Mesodermal cell (in vitro differentiated cells): ENCODE data around the gene THTPA.
"Not testable (repeated sequence)": the region's sequence is repeated elsewhere in the genome, so short reads cannot be mapped to it uniquely, and the experiment has no call there.

Source experiments
- H3K27ac ChIP-seq: 2 replicates; pipeline ENCODE4 v1.7.0; 2013; ENCODE audit warnings: mild to moderate bottlenecking, low read depth, low read length, moderate library complexity; ENCODE audit not compliant: severe bottlenecking
- H3K36me3 ChIP-seq: 2 replicates; pipeline ENCODE4 v1.7.1; 2013; ENCODE audit warnings: mild to moderate bottlenecking, low read length, moderate library complexity; ENCODE audit not compliant: control insufficient read depth, insufficient read depth
- H3K4me1 ChIP-seq: one replicate; pipeline ENCODE4 v1.7.1; 2013; ENCODE audit warnings: mild to moderate bottlenecking, low read length; ENCODE audit not compliant: insufficient read depth, control insufficient read depth, poor library complexity, severe bottlenecking
- H3K4me3 ChIP-seq: 2 replicates; pipeline ENCODE4 v1.7.0; 2013; ENCODE audit warnings: low read length, control low read depth, mild to moderate bottlenecking; ENCODE audit not compliant: insufficient read depth, poor library complexity, severe bottlenecking; ENCODE audit errors: extremely low read depth
- H3K9me3 ChIP-seq: 2 replicates; pipeline ENCODE4 v1.7.1; 2013; ENCODE audit warnings: mild to moderate bottlenecking, low read length, moderate library complexity; ENCODE audit not compliant: control insufficient read depth
- WGBS, 2 experiments: methylation state at CpG; one replicate each; pipeline ENCODE4 v1.1.5; 2013; ENCODE audit warnings: missing lambda C conversion rate in 2 of 2; ENCODE audit not compliant: insufficient coverage in 2 of 2; 5-methylcytosine and 5-hydroxymethylcytosine counted together

THTPA gene

DNA sequence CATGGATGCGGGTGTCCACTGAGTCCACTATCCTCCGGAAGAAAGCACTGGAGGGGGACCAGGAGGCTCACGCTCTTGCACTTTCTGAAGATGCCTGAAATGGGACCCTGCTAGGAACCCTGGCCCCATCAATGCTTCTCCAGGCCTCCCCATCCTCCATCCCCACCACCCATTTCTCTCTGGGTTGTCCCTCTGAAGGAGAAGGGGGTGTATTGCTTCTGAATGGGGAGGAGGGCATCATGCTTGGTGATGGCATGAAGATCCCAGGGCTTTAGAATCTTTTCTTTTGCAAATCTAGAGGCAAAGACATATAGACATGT lies 23.2 kb downstream of the THTPA start:
- no peak overlapping the region for H3K4me3 ChIP-seq
- 54 to 80% methylated on average over 1 to 2 of the region's 3 CpGs for WGBS, 2 experiments
- H3K9me3 ChIP-seq, result no peaks in the 10 kb centered on the region
- peaks cover 3% of the 10 kb centered on the region for H3K4me1 ChIP-seq
- H3K27ac ChIP-seq, result no peak overlapping the region
- H3K36me3 ChIP-seq, result no peaks in the 10 kb centered on the region

DNA sequence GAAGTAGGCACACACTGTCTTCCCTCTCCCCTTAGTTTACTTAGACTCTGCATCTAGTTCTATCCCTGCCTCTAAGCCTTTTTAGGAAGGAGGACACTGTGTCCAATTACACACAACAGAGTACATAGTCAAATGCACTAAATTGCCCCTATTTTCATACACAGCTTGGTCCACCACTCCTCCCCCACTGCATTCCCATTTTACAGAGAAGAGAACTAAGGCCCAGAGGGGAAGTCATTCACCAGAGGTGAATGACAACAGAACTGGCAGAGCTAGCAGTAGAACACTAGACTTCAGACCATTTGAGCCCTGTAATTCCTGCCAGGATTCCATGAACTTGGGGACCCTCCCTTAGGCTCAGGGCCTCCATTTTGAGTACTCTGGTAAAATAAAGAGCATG lies 23.7 kb downstream of the THTPA start:
- H3K27ac ChIP-seq, result no peak overlapping the region
- H3K9me3 ChIP-seq, result no peaks in the 10 kb centered on the region
- H3K36me3 ChIP-seq, result no peaks in the 10 kb centered on the region
- H3K4me3 ChIP-seq, result no peak overlapping the region
- H3K4me1 ChIP-seq, result peaks cover 3% of the 10 kb centered on the region

DNA sequence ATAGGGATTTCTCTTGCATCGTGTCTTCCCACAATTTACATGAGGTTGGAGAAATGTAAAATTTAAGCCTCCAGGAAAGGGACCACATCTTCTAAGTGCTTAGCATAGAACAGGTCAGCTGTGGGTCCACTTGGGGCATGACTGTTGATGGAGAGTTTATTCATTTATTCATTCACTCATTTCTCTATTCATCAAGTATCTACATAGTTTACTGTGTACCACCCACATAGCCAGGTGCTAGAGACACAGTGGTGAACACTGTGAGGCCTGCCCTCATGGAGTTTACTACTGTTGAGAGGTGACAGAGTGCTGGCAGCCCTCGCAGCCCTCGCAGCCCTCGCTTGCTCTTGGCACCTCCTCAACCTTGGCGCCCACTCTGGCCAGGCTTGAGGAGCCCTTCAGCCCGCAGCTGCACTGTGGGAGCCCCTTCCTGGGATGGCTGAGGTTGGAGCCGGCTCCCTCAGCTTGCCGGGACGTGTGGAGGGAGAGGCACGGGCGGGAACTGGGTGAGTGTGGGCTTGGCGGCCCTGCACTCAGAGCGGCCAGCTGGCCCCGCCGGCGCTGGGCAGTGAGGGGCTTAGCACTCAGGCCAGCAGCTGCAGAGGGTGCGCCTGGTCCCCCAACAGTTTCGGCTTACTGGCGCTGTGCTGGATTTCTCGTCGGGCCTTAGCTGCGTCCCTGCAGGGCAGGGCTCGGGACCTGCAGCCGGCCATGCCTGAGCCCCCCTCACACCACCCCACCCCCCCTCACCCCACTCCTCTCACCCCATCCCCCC lies 24.3 kb downstream of the THTPA start:
- Histone ChIP-seq H3K4me3 (no peak overlapping the region), H3K27ac (no peak overlapping the region), H3K4me1 (peaks cover 3% of the 10 kb centered on the region), H3K36me3 (no peaks in the 10 kb centered on the region), H3K9me3 (no peaks in the 10 kb centered on the region)
- whole genome bisulfite sequencing, 2 experiments, result 92 to 93% methylated on average over 13 to 18 of the region's 24 CpGs

DNA sequence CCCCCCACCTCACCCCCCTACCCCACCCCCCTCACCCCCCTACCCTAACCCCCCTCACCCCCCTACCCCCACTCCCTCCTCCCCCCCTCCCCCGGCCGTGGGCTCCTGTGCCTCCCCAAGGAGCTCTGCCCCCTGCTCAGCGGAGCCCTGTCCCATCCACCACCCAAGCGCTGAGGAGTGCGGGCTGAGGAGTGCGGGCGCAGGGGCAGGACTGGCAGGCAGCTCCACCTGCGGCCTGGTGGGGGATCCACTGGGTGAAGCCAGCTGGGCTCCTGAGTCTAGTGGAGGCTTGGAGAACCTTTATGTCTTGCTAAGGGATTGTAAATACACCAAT lies 24.8 kb downstream of the THTPA start:
- Histone ChIP-seq H3K27ac (no peak overlapping the region), H3K4me1 (peaks cover 3% of the 10 kb centered on the region), H3K4me3 (no peak overlapping the region), H3K36me3 (no peaks in the 10 kb centered on the region), H3K9me3 (no peaks in the 10 kb centered on the region)
- 93 to 99% methylated on average over 4 to 6 of the region's 8 CpGs for WGBS, 2 experiments

DNA sequence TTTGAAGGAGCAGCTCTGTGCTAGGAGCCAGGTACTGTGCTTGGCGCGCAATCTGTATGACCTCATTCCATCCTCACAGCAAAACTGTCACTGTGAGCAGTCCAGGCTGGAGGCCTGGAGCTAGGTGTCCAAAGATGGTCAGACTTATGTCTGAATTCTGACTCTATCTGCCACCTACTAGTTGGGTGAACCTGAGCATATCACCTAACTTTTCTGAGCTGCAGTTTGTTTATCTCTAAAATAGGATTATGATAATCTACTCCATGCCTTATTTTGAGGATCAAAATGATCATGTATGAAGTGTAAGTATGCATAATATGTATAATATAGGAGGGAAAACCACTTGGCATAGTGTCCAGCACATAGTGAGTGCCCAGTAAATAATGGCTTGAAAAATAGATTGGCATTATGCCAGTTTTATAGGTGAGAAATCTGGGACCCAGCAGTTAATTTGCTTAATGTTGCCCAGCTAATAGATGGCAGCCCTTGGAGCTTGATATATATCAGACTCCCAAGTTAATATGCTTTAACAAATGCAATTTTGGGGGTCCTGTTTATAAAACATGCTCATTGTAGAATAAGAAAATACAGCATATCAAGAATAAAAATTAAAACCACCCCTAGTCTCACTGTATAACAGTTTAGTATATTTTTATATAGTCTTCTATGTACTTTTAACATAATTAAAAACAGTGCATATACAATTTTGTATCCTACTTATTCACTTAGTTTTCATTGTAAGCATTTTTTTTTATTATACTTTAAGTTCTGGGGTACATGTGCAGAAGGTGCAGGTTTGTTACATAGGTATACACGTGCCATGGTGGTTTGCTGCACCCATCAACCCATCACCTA lies 27.1 kb downstream of the THTPA start:
- H3K36me3 ChIP-seq, result no peaks in the 10 kb centered on the region
- H3K4me3 ChIP-seq, result no peak overlapping the region
- 100% methylated on average over 2 of the region's 3 CpGs for WGBS, 2 experiments
- no peaks in the 10 kb centered on the region for H3K9me3 ChIP-seq
- no peak overlapping the region for H3K27ac ChIP-seq
- peaks cover 3% of the 10 kb centered on the region for H3K4me1 ChIP-seq

DNA sequence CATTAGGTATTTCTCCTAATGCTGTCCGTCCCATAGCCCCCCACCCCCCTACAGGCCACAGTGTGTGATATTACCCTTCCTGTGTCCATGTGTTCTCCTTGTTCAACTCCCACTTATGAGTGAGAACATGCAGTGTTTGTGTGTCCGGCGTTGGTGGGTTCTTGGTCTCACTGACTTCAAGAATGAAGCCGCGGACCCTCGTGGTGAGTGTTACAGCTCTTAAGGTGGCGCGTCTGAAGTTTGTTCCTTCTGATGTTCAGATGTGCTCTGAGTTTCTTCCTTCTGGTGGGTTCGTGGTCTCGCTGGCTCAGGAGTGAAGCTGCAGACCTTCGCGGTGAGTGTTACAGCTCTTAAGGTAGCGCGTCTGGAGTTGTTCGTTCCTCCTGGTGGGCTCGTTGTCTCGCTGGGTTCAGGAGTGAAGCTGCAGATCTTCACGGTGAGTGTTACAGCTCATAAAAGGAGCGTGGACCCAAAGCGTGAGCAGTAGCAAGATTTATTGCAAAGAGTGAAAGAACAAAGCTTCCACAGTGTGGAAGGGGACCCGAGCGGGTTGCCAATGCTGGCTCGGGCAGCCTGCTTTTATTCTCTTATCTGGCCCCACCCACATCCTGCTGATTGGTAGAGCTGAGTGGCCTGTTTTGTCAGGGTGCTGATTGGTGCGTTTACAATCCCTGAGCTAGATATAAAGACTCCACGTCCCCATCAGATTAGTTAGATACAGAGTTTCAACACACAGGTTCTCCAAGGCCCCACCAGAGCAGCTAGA lies 27.9 kb downstream of the THTPA start:
- H3K27ac ChIP-seq, H3K9me3 ChIP-seq, H3K4me3 ChIP-seq, H3K4me1 ChIP-seq, H3K36me3 ChIP-seq: not testable (repeated sequence)
- 93 to 96% methylated on average over 15 to 17 of the region's 25 CpGs for WGBS, 2 experiments

DNA sequence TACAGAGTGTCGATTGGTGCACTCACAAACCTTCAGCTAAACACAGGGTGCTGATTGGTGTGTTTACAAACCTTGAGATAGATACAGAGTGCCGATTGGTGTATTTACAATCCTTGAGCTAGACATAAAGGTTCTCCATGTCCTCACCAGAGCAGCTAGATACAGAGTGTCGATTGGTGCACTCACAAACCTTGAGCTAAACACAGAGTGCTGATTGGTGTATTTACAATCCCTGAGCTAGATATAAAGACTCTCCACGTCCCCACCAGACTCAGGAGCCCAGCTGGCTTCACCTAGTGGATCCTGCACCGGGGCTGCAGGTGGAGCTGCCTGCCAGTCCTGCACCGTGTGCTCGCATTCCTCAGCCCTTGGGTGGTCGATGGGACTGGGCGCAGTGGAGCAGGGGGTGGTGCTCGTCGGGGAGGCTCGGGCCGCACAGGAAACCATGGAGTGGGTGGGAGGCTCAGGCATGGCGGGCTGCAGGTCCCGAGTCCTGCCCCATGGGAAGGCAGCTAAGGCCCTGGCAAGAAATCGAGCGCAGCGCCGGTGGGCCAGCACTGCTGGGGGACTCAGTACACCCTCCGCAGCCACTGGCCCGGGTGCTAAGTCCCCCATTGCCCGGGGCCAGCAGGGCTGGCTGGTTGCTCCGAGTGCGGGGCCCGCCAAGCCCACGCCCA lies 28.6 kb downstream of the THTPA start:
- not testable (repeated sequence) for H3K27ac ChIP-seq, H3K36me3 ChIP-seq
- 92 to 97% methylated on average over 9 to 16 of the region's 26 CpGs for WGBS, 2 experiments

DNA sequence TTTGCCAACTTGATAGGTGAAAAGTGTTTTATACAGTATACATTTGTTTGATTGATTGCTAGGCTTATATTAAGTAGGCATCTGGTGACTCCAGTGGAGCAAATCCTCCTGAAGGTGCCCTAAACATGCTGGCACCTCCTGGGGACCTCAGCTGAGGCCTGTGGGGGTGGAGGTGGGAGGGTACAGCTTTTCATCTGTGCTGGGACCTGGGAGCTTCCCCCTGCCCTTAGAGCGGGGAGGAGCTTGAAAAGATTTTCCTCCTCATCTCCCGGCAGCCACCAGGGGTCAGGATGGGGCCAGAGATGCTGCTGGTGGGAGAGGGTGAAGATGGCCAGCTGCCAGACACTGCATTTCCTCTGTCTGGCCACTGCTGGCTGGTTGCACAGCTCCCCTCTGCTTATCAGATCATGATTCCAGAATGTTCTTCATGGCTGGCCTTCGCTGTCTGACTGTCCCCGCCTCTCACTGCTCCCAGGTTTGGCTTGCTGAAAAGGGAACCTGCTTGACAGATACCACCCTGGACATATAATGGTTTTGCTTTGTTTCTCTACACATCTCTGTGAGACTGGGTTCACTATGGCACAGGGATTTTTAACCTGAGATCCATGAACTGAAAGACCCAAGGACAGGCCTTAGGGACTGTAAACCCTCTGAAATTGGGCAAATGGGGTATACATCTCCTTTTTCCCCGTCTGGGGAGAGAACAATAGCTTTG lies 33.0 kb downstream of the THTPA start:
- Histone ChIP-seq H3K4me3 (no peak overlapping the region), H3K27ac (no peak overlapping the region), H3K4me1 (no peaks in the 10 kb centered on the region), H3K9me3 (no peaks in the 10 kb centered on the region), H3K36me3 (no peaks in the 10 kb centered on the region)
- WGBS, 2 experiments, result 0 to 15% methylated on average over 3 to 5 of the region's 5 CpGs

More for the DNA sequence above, 28.6 kb downstream of the THTPA start:
- not testable (repeated sequence) for H3K4me3 ChIP-seq, H3K4me1 ChIP-seq, H3K9me3 ChIP-seq

DNA sequence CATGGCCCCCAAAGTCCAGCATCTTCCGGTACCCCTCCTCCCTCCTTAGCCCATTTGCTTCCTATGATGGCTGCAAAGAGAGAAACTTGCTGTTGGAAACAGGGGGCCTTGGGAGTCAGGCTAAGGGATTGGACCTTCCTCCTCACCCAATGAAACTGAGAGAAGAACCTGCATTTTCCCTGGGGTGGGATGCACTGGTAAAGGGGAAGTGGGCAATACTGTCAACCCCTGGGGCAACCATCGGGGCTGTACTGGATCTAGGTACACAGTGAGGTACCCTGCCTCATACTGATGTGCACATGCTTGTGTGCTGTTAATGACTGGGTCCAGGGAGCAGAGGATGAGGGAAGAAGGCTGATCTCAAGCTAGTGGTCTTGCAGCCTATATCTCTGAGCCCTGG lies 33.5 kb downstream of the THTPA start:
- WGBS, 2 experiments, result 100% methylated on average over 1 to 2 of the region's 2 CpGs
- no peaks in the 10 kb centered on the region for H3K36me3 ChIP-seq
- H3K27ac ChIP-seq, result no peak overlapping the region
- H3K4me3 ChIP-seq, result no peak overlapping the region
- no peaks in the 10 kb centered on the region for H3K4me1 ChIP-seq
- no peaks in the 10 kb centered on the region for H3K9me3 ChIP-seq

DNA sequence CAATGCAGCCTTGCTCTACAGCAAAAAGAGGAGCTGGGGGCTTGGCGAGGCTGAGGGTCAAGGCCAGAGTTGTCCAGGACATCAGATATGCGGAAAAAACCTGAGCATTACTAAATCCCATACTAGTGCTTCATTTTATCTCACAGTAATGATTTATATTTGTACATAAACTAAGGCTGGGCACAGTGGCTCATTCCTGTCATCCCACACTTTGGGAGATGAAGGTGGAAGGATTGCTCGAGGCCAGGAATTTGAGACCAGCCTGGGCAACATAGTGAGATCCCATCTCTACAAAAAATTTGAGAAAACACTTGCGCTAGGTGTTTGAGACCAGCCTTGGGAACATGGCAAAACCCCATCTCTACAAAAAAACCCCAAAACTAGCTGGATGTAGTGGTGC lies 34.1 kb downstream of the THTPA start:
- Histone ChIP-seq H3K4me3 (no peak overlapping the region), H3K27ac (no peak overlapping the region), H3K9me3 (no peaks in the 10 kb centered on the region), H3K36me3 (no peaks in the 10 kb centered on the region), H3K4me1 (no peaks in the 10 kb centered on the region)
- 82 to 100% methylated on average over 1 to 2 of the region's 4 CpGs for WGBS, 2 experiments
